Measurements from ENCODE around the gene OSBP2. TPM values are rescaled to one million over a fixed set of nuclear protein-coding genes. Genes with fewer than 3 reads are reported as not detected.
A peak's percentile ranks its signal among the peaks of the same experiment; 100 is the strongest.

Gene OSBP2
- total RNA-seq, 4 donors from 2014 or later = 3.7 to 8.7 (median 4.7) TPM

DNA sequence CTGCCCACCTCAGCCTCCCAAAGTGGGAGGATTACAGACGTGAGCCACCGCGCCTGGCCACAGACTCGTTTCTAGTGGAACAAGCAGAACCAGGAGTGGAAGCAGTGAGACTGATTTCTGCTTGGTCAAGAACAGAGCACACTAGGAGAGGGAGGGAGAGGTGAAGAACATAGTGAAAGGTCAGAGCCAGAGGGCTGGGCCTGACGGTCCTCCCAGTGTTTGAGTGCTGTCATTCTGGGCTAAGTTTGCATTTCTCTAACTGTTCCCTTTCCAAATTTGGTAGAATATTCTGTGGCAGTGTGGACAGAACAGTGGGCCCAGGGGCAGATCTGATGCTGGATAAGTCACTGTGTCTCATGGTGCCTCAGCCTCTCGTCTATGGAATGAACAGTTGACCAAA is 55.2 kb downstream of the OSBP2 start:
- no peak overlapping the region for H3K27ac ChIP-seq
- DNase-seq = no peak
- H3K36me3 ChIP-seq = no peaks in the 10 kb centered on the region
- H3K4me1 ChIP-seq = no peaks in the 10 kb centered on the region
- no peaks in the 10 kb centered on the region for H3K9me3 ChIP-seq
- TF ChIP-seq, protein P1, sequence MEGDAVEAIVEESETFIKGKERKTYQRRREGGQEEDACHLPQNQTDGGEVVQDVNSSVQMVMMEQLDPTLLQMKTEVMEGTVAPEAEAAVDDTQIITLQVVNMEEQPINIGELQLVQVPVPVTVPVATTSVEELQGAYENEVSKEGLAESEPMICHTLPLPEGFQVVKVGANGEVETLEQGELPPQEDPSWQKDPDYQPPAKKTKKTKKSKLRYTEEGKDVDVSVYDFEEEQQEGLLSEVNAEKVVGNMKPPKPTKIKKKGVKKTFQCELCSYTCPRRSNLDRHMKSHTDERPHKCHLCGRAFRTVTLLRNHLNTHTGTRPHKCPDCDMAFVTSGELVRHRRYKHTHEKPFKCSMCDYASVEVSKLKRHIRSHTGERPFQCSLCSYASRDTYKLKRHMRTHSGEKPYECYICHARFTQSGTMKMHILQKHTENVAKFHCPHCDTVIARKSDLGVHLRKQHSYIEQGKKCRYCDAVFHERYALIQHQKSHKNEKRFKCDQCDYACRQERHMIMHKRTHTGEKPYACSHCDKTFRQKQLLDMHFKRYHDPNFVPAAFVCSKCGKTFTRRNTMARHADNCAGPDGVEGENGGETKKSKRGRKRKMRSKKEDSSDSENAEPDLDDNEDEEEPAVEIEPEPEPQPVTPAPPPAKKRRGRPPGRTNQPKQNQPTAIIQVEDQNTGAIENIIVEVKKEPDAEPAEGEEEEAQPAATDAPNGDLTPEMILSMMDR (IDR thresholded peaks at IDR 0.05) = no peak
- H3K27me3 ChIP-seq = no peaks in the 10 kb centered on the region
- H3K4me3 ChIP-seq = no peak overlapping the region

DNA sequence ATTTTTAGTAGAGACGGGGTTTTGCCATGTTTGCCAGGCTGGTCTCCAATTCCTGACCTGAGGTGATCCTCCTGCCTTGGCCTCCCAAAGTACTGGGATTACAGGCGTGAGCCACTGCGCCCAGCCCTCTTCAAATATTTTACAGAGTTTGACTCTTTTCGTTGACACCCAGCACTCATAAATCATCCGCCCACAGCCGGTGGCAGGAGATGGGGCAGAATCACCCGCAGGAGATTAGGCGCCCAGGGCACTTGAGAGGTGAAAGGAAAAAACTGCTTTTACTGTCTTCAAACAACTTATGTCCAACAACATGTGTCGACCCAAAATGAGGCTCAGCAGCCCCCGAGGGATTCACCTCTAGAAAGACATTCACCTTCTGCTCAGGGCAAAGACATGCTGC is 56.9 kb downstream of the OSBP2 start:
- H3K27ac ChIP-seq = no peak overlapping the region
- no peaks in the 10 kb centered on the region for H3K9me3 ChIP-seq
- TF ChIP-seq POLR2A (IDR thresholded peaks at IDR 0.05) = no peak
- H3K4me1 ChIP-seq = no peaks in the 10 kb centered on the region
- DNase-seq = no peak
- no peak overlapping the region for H3K4me3 ChIP-seq
- H3K27me3 ChIP-seq = no peaks in the 10 kb centered on the region
- H3K36me3 ChIP-seq = no peaks in the 10 kb centered on the region

DNA sequence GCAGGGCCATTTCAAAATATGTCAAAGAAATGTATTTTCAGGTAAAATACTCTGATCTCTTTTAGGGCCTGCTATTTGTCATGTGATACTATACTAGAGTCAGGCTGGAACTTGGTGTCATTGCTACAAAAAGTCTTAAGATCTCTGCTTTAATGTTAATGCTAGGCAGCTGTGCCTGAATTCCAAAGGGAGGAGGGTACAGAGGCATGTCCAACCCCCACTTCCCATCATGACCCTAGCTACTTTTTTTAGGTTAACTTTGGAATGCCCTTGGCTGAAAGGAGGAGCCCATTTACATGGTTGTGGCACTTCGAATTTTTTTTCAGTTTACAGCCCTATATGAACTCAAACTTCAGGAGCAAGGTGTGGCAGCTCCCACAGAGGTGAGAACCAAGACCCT is 58.1 kb downstream of the OSBP2 start:
- Histone ChIP-seq H3K4me3 (no peak overlapping the region), H3K36me3 (no peaks in the 10 kb centered on the region), H3K4me1 (no peaks in the 10 kb centered on the region), H3K27me3 (no peaks in the 10 kb centered on the region), H3K27ac (no peak overlapping the region), H3K9me3 (no peaks in the 10 kb centered on the region)
- no peak for DNase-seq
- no peak for TF ChIP-seq POLR2A (IDR thresholded peaks at IDR 0.05)
- TF ChIP-seq, protein P1 (IDR thresholded peaks at IDR 0.05) = no peak

DNA sequence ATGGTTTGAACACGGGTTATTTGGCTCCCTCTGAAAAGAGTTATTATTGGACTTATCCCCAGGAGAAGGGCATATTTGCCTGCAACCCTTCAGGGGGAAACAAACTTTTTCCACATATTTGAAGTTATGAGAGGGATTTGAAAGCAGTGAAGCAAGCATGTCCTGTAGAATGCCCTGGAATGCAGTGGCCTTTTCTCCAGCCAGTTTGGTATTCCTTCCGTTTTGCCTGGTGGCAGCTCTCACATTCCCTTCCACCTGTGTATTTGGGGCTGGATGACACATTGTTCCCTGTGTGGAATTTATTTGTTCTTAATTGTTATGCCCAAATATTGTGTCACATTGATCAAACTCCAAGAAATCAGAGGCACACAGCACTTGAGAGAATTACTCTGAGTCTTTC is 59.0 kb downstream of the OSBP2 start:
- H3K27me3 ChIP-seq = no peaks in the 10 kb centered on the region
- H3K36me3 ChIP-seq = no peaks in the 10 kb centered on the region
- DNase-seq = no peak
- H3K4me1 ChIP-seq = no peaks in the 10 kb centered on the region
- no peaks in the 10 kb centered on the region for H3K9me3 ChIP-seq
- TF ChIP-seq, protein P1 (IDR thresholded peaks at IDR 0.05) = no peak
- no peak for TF ChIP-seq POLR2A (IDR thresholded peaks at IDR 0.05)
- no peak overlapping the region for H3K27ac ChIP-seq
- no peak overlapping the region for H3K4me3 ChIP-seq

DNA sequence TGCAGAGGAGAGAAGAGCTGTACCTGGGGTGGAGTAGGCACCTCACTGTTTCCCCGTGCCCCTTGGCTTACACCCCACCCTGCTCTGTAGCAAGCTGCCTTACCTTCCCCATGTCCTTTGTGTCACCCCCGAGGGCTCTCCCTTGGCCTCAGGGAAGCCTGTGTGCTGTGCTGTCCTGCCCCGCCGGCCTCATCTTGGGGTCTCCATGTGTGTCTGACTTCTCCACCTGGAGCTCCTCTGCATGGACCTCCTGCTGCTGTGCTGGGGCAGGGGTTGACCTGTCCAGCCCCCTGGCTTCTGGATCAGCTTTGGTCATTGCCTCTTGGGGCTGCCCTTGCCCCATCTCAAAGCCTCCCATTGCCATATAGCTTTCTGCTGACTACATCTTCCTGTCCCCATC is 59.8 kb downstream of the OSBP2 start:
- no peak for DNase-seq
- no peaks in the 10 kb centered on the region for H3K27me3 ChIP-seq
- no peak overlapping the region for H3K4me3 ChIP-seq
- H3K9me3 ChIP-seq = no peaks in the 10 kb centered on the region
- H3K27ac ChIP-seq = no peak overlapping the region
- TF ChIP-seq, protein P1 (IDR thresholded peaks at IDR 0.05) = no peak
- TF ChIP-seq POLR2A (IDR thresholded peaks at IDR 0.05) = no peak
- no peaks in the 10 kb centered on the region for H3K4me1 ChIP-seq
- no peaks in the 10 kb centered on the region for H3K36me3 ChIP-seq

DNA sequence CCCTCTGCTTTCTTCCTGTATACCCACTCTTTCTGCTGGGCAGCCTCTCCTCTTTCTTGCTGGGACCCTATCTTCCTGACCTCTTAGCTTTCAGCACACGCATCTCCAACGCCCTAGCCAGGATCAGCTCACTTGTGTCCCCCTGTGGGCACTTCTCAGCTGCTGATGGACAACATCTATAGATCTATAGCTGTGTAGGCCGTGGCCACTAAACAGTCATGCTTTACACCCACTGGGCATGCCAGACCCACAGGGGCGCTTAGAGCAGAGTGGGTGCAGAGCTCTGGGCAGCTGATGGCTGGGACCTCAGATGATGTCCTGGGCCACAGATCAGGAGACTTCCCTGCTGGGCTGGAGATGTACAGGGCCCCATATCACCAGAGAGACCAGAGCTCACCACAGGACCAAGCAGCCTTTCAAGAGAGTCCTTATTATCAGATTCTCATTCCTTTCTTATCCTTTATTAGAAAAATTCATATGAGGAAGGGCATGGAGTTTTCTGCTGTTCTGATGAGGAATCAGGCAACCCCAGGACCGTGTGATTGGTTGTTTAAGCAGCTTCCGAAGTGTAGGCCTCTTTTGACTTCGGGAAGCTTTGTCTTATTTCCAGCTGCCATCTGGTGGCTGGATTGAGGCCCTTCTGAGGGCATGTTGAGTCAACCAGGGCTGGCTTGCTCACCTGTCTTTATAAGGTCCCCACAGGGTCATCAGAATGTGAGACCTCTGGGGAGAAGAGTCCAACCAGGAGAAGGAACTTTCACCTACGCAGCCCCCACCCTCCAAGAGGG is 60.5 kb downstream of the OSBP2 start:
- DNase-seq = peak; percentile 26 to 82 (median 57)
- H3K27me3 ChIP-seq = no peaks in the 10 kb centered on the region
- no peak overlapping the region for H3K27ac ChIP-seq
- no peaks in the 10 kb centered on the region for H3K4me1 ChIP-seq
- H3K4me3 ChIP-seq = no peak overlapping the region
- no peaks in the 10 kb centered on the region for H3K9me3 ChIP-seq
- TF ChIP-seq POLR2A (IDR thresholded peaks at IDR 0.05) = no peak
- TF ChIP-seq, protein P1 (IDR thresholded peaks at IDR 0.05) = peak in 4 of 6 experiments; percentile 49 to 85 (median 80)
- no peaks in the 10 kb centered on the region for H3K36me3 ChIP-seq
